Activated CD8-positive, alpha-beta T cell treated with anti-CD3 and anti-CD28 coated beads for 36 hours (primary cell): ENCODE results near the gene ZNF225. TPM values are rescaled to one million over a fixed set of nuclear protein-coding genes. Genes with fewer than 3 reads are reported as not detected.

Source experiments
- ATAC-seq: fragments of 200-7000 bp; cut with Tn5 transposase; one replicate; pipeline ENCODE4 v1.10.0; 2021; ENCODE audit warnings: mild to moderate bottlenecking, moderate library complexity
- CTCF ChIA-PET: fragments of 350-600 bp; sonication (Branson Sonifier 250); formaldehyde crosslinking; loops from one replicate; lab custom pipeline; 2021; ENCODE audit warnings: antibody characterized with exemption; lab: Charles Lee
- POLR2A ChIA-PET: fragments of 350-600 bp; sonication (Branson Sonifier 250); formaldehyde crosslinking; loops from one replicate; lab custom pipeline; 2021; ENCODE audit warnings: antibody characterized with exemption; lab: Charles Lee
- DNase-seq: peaks from one replicate; pipeline ENCODE4 v3.0.0-alpha.2; 2020
- H3K27ac Mint-ChIP-seq: one replicate; pipeline ENCODE4 v1.8.0; 2021; ENCODE audit warnings: mild to moderate bottlenecking, mixed read lengths
- H3K27me3 Mint-ChIP-seq: one replicate; pipeline ENCODE4 v1.8.0; 2021; ENCODE audit warnings: mixed read lengths
- H3K36me3 Mint-ChIP-seq: one replicate; pipeline ENCODE4 v1.8.0; 2021; ENCODE audit warnings: low read depth, mixed read lengths
- H3K4me1 Mint-ChIP-seq: one replicate; pipeline ENCODE4 v1.8.0; 2021; ENCODE audit warnings: low read depth, mixed read lengths
- H3K4me3 Mint-ChIP-seq: one replicate; pipeline ENCODE4 v1.8.0; 2021; ENCODE audit warnings: mild to moderate bottlenecking, moderate library complexity, mixed read lengths
- H3K9me3 Mint-ChIP-seq: one replicate; pipeline ENCODE4 v1.8.0; 2021; ENCODE audit warnings: mixed read lengths
- intact Hi-C: fragments of 100-400 bp; cut with micrococcal nuclease; formaldehyde crosslinking; loops from one replicate; pipeline ENCODE4 v1.10.0; 2022
- total RNA-seq, 2 experiments: library from RNA; stranded (reverse); gene quantifications; one replicate each; pipeline ENCODE4 v1.2.3, GENCODE V29; 2021
- TF ChIP-seq, protein P1 (sequence below): fragments of 200-600 bp; IDR thresholded peaks from one replicate; pipeline ENCODE4 v1.8.0; 2022; ENCODE audit warnings: antibody characterized with exemption, mild to moderate bottlenecking

The ZNF225 gene
- total RNA-seq: 1 to 10 TPM; 3.0 to 4.4 TPM

DNA sequence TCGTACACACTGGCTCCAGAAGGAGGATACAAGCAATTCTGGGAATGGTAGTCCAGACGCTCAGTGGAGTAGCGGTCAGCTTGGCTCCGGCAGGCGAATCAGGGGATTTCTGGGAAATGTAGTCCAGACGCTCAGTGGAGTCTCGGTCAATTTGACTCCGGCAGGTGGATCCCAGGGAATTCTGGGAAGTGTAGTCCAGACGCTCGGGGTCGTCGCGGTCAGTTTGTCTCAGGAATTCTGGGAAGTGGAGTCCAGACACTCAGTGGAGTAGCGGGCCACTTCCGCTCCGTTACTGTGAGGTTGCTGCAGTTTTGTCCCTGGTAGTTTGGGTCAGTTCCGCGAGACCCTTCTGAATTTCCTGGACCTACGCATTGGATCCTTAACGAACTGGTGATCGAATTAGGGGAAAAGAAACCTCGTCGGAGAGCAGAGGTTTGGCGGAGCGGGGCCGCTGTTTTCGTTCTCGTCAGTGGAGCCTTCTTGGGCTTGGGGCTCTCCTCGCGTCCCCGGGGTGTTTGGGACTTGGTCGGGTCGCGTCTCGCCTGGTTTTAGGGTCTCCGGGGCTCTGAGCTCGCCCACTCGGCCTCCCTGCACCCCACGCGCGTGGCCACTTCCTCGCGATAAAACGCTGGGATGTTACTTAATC is at the start of gene ZNF225:
Gene ZNF225, plus strand, starts transcription at position 262 of the 646 bp plus-strand sequence. CDS start 2,429 bp downstream, outside the sequence.
- Mint-ChIP-seq H3K4me3 (peak within 1 kb of the TSS; percentile 100), H3K27me3 (no peaks in the 10 kb centered on the region), H3K4me1 (peaks cover 12% of the 10 kb centered on the region), H3K9me3 (peaks cover 16% of the 10 kb centered on the region), H3K27ac (peak within 1 kb of the TSS; percentile 96), H3K36me3 (peaks cover 45% of the 10 kb centered on the region)
- intact Hi-C loops: no loop called here
- TF ChIP-seq, protein P1, sequence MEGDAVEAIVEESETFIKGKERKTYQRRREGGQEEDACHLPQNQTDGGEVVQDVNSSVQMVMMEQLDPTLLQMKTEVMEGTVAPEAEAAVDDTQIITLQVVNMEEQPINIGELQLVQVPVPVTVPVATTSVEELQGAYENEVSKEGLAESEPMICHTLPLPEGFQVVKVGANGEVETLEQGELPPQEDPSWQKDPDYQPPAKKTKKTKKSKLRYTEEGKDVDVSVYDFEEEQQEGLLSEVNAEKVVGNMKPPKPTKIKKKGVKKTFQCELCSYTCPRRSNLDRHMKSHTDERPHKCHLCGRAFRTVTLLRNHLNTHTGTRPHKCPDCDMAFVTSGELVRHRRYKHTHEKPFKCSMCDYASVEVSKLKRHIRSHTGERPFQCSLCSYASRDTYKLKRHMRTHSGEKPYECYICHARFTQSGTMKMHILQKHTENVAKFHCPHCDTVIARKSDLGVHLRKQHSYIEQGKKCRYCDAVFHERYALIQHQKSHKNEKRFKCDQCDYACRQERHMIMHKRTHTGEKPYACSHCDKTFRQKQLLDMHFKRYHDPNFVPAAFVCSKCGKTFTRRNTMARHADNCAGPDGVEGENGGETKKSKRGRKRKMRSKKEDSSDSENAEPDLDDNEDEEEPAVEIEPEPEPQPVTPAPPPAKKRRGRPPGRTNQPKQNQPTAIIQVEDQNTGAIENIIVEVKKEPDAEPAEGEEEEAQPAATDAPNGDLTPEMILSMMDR: no peak
- DNase-seq (peak; percentile 93), ATAC-seq (peak; percentile 94)
- ChIA-PET POLR2A (interaction anchor here (1.0 to 1.3 kb wide), 2 partner anchors 18 to 363 kb away, joined by 3 read pairs; no protein-coding TSS in a partner anchor), CTCF (interaction anchor here (1.1 to 1.2 kb wide), 2 partner anchors 19 to 29 kb away, joined by 3 to 5 read pairs; partner anchors contain the start of genes ZNF224 and ZNF234)

DNA sequence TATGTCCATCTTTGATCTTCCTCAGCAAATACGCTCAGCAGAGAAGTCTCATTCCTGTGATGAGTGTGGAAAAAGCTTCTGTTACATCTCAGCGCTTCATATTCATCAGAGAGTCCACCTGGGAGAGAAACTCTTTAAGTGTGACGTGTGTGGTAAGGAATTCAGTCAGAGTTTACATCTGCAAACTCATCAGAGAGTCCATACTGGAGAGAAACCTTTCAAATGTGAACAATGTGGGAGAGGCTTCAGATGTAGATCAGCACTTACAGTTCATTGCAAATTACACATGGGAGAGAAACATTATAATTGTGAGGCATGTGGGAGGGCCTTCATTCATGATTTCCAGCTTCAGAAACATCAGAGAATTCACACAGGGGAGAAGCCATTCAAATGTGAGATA is 46.9 kb upstream of the ZNF225 start:
- ChIA-PET CTCF (no interaction called here), POLR2A (interaction anchor here (0.9 kb wide), 1 partner anchor 11 kb away, joined by 3 read pairs; no protein-coding TSS in a partner anchor)
- TF ChIP-seq, protein P1: no peak
- Mint-ChIP-seq H3K27me3 (no peaks in the 10 kb centered on the region), H3K4me1 (peaks cover 4% of the 10 kb centered on the region), H3K4me3 (no peak overlapping the region), H3K36me3 (peaks cover 63% of the 10 kb centered on the region), H3K27ac (no peak overlapping the region), H3K9me3 (peaks cover 47% of the 10 kb centered on the region)
- intact Hi-C loops: no loop called here
- ATAC-seq (no peak), DNase-seq (no peak)

DNA sequence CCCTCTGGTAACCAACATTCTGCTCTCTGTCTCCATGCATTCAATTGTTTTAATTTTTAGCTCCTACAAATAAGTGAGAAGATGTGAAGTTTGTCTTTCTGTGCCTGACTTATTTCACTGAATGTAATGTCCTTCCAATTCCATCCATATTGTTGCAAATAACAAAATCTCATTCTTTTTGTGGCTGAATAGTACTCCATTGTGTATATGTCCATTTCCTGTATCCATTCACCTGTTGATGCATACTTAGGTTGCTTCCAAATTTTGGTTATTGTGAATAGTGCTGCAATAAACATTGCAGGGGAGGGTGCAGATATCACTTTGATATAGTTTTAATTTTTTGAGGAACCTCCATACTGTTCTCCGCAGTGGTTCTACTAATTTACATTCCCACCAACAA is 43.8 kb upstream of the ZNF225 start:
- CTCF ChIA-PET: no interaction called here
- Mint-ChIP-seq H3K4me1 (peaks cover 19% of the 10 kb centered on the region), H3K27ac (no peak overlapping the region), H3K4me3 (no peak overlapping the region), H3K27me3 (no peaks in the 10 kb centered on the region), H3K36me3 (peaks cover 41% of the 10 kb centered on the region), H3K9me3 (peaks cover 47% of the 10 kb centered on the region)
- ATAC-seq: no peak
- intact Hi-C loops: no loop called here
- DNase-seq: no peak
- POLR2A ChIA-PET: no interaction called here
- TF ChIP-seq, protein P1: no peak

DNA sequence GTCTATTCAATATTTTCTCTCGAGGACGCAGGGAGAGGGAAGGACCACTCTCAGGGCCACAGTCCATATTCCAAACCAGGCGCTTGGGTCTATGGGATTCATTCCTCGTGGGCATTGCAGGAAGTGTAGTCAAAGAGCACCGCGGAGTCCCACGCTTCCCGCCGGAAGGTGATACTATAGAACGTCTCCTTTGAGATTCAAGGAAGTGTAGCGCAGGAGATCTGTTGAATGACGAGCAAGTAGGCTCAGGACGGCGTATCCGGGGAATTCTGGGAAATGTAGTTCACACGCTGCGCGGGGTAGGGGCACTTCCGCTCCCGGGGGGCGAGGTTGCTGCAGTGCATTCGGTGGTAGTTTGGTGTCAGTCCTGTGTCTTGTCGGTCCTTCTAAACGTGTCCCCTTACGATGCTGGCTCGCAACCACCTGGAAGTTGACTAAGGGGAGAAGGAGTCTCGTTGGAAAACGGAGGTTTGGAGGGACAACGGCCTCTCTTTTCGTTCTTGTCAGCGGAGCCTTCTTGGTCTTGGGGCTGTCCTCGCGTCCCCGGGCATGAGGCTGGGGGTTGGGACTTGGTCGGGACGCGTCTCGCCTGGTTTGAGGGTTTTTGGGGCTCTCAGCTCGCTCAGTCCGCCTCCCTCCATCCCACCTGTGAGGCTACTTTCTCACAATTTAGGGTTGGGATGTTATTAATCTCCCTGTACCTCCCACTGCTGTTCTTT is 41.2 kb upstream of the ZNF225 start, which contains the start of gene ZNF284:
Gene ZNF284, plus strand, starts transcription at position 336 of the 719 bp plus-strand sequence. CDS start 4,231 bp downstream, outside the sequence.
- H3K4me3 Mint-ChIP-seq: peak within 1 kb of the TSS; percentile 82
- POLR2A ChIA-PET: interaction anchor here (1.4 kb wide), 1 partner anchor 9 kb away, joined by 6 read pairs; no protein-coding TSS in a partner anchor
- CTCF ChIA-PET: interaction anchor here (1.4 kb wide), 1 partner anchor 19 kb away, joined by 3 read pairs; no protein-coding TSS in a partner anchor
- H3K27ac Mint-ChIP-seq: peak within 1 kb of the TSS; percentile 83
- H3K4me1 Mint-ChIP-seq: peaks cover 25% of the 10 kb centered on the region
- intact Hi-C loops: no loop called here
- TF ChIP-seq, protein P1: no peak
- peaks cover 30% of the 10 kb centered on the region for H3K9me3 Mint-ChIP-seq
- no peaks in the 10 kb centered on the region for H3K27me3 Mint-ChIP-seq
- DNase-seq (peak; percentile 88), ATAC-seq (peak; percentile 98)
- H3K36me3 Mint-ChIP-seq: peaks cover 30% of the 10 kb centered on the region
